ENCODE data around the gene DNAJA3. TPM values are rescaled to one million over a fixed set of nuclear protein-coding genes. Genes with fewer than 3 reads are reported as not detected.

The DNAJA3 gene
- total and polyA plus RNA-seq, 4 experiments from 2014 or later, result 52.4 to 71.1 (median 61.5) TPM

- CTCF ChIA-PET (ENCODE audit: partially characterized antibody), result interaction anchor here (0.9 to 1.6 kb wide), 2 partner anchors 24 to 48 kb away, joined by 3 to 4 read pairs; no protein-coding TSS in a partner anchor
- Histone ChIP-seq H3K27me3 (ENCODE audit: insufficient read depth, low read length) (no peaks in the 10 kb centered on the region), H3K27ac (ENCODE audit: low read depth, low read length) (no peak overlapping the region), H3K9me3 (ENCODE audit: control insufficient read depth in 1 of 2, low read length in 2 of 2) (no peaks in the 10 kb centered on the region), H3K4me3 (ENCODE audit: low read length in 2 of 2) (no peak overlapping the region), H3K36me3 (ENCODE audit: insufficient read depth, low read length) (peaks cover 81% of the 10 kb centered on the region), H3K4me1 (ENCODE audit: insufficient read depth, low read length) (peaks cover 51% of the 10 kb centered on the region)
- Mint-ChIP-seq H3K4me3 (no peak overlapping the region), H3K27me3 (no peaks in the 10 kb centered on the region), H3K27ac (peak overlapping the region in 5 of 7 donors; percentile 15 to 78 (median 59)), H3K36me3 (peaks cover 32 to 72% of the 10 kb centered on the region in 2 donors), H3K4me1 (peaks cover 28 to 55% (median 39%) of the 10 kb centered on the region in 4 donors), H3K9me3 (peaks cover 0 to 10% (median 0%) of the 10 kb centered on the region in 8 donors)
- intact Hi-C loops (cut with micrococcal nuclease), result no loop called here
- peak in 2 of 5 donors; percentile 21 to 25 for DNase-seq
- POLR2A ChIA-PET (ENCODE audit: partially characterized antibody), result interaction anchor here (1.2 kb wide), 1 partner anchor 15 kb away, joined by 3 read pairs; no protein-coding TSS in a partner anchor
Measured at GRCh38 chr16:4409081-4409932, 16.4 kb upstream of the DNAJA3 start.

- intact Hi-C loops (cut with micrococcal nuclease), result no loop called here
- no peaks in the 10 kb centered on the region for H3K27me3 ChIP-seq (ENCODE audit: insufficient read depth, low read length)
- H3K9me3 Mint-ChIP-seq, result peaks cover 0 to 6% (median 0%) of the 10 kb centered on the region in 8 donors
- POLR2A ChIA-PET (ENCODE audit: partially characterized antibody), result interaction anchor here (0.7 to 1.2 kb wide), 3 partner anchors 8 to 95 kb away, joined by 3 read pairs; no protein-coding TSS in a partner anchor
- DNase-seq, result peak in 2 of 5 donors; percentile 22 to 24
- peaks cover 32 to 60% (median 45%) of the 10 kb centered on the region in 4 donors for H3K4me1 Mint-ChIP-seq
- H3K36me3 Mint-ChIP-seq, result peaks cover 30 to 72% of the 10 kb centered on the region in 2 donors
- H3K27me3 Mint-ChIP-seq, result no peaks in the 10 kb centered on the region
- no peaks in the 10 kb centered on the region for H3K9me3 ChIP-seq (ENCODE audit: control insufficient read depth in 1 of 2, low read length in 2 of 2)
- no peak overlapping the region for H3K4me3 ChIP-seq (ENCODE audit: low read length in 2 of 2)
- H3K36me3 ChIP-seq (ENCODE audit: insufficient read depth, low read length), result peaks cover 69% of the 10 kb centered on the region
- H3K27ac ChIP-seq (ENCODE audit: low read depth, low read length), result no peak overlapping the region
- H3K27ac Mint-ChIP-seq, result peak overlapping the region; percentile 64 to 92 (median 75)
- CTCF ChIA-PET (ENCODE audit: partially characterized antibody), result interaction anchor here (0.9 to 1.6 kb wide), 2 partner anchors 23 to 49 kb away, joined by 3 to 4 read pairs; no protein-coding TSS in a partner anchor
- peak overlapping the region in 4 of 8 donors; percentile 38 to 57 (median 48) for H3K4me3 Mint-ChIP-seq
- H3K4me1 ChIP-seq (ENCODE audit: insufficient read depth, low read length), result peaks cover 61% of the 10 kb centered on the region
Measured at GRCh38 chr16:4410335-4411075, 15.2 kb upstream of the DNAJA3 start.

DNA sequence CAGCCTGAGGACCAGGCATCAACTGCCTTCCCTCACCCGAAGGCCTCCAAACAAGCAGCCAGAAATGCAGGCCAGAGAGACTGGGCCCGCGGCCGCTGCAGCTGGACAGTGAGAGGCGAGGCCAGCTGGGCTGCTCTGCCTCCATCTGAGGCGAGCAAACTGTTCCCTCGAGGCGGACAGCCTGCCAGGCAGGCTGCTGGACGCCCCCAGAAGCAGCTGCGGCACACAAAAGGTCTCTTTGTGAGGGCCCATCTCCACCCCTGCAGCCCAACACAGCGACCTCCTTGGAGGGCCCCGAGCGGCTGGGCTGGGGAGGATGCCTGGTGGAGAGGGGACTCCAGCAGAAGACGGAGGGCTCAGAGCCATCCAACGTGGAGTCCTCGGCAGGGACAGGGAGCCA, 14.0 kb upstream of the DNAJA3 start:
- peak overlapping the region in 5 of 7 donors; percentile 61 to 88 (median 78) for H3K27ac Mint-ChIP-seq
- Histone ChIP-seq H3K4me1 (ENCODE audit: insufficient read depth, low read length) (peaks cover 62% of the 10 kb centered on the region), H3K27ac (ENCODE audit: low read depth, low read length) (no peak overlapping the region), H3K9me3 (ENCODE audit: control insufficient read depth in 1 of 2, low read length in 2 of 2) (no peaks in the 10 kb centered on the region), H3K36me3 (ENCODE audit: insufficient read depth, low read length) (peaks cover 58% of the 10 kb centered on the region), H3K27me3 (ENCODE audit: insufficient read depth, low read length) (no peaks in the 10 kb centered on the region), H3K4me3 (ENCODE audit: low read length in 2 of 2) (no peak overlapping the region)
- peak overlapping the region in 3 of 8 donors; percentile 27 to 44 (median 39) for H3K4me3 Mint-ChIP-seq
- H3K36me3 Mint-ChIP-seq, result peaks cover 27 to 67% of the 10 kb centered on the region in 2 donors
- peaks cover 31 to 61% (median 45%) of the 10 kb centered on the region in 4 donors for H3K4me1 Mint-ChIP-seq
- intact Hi-C loops (cut with micrococcal nuclease), result no loop called here
- ChIA-PET POLR2A (ENCODE audit: partially characterized antibody) (interaction anchor here (0.7 to 1.2 kb wide), 3 partner anchors 9 to 123 kb away, joined by 3 to 4 read pairs (median 3); no protein-coding TSS in a partner anchor), CTCF (ENCODE audit: partially characterized antibody) (interaction anchor here (0.8 to 5.3 kb wide), 2 partner anchors 9 to 52 kb away, joined by 3 to 50 read pairs; no protein-coding TSS in a partner anchor)
- peaks cover 0 to 6% (median 0%) of the 10 kb centered on the region in 8 donors for H3K9me3 Mint-ChIP-seq
- DNase-seq, result peak in 2 of 5 donors; percentile 3 to 8
- H3K27me3 Mint-ChIP-seq, result no peaks in the 10 kb centered on the region

- H3K4me3 Mint-ChIP-seq, result peak overlapping the region in 3 of 8 donors; percentile 11 to 40 (median 27)
- peaks cover 62% of the 10 kb centered on the region for H3K4me1 ChIP-seq (ENCODE audit: insufficient read depth, low read length)
- H3K9me3 ChIP-seq (ENCODE audit: control insufficient read depth in 1 of 2, low read length in 2 of 2), result no peaks in the 10 kb centered on the region
- ChIA-PET CTCF (ENCODE audit: partially characterized antibody) (interaction anchor here (5.3 kb wide), 1 partner anchor 9 kb away, joined by 50 read pairs; no protein-coding TSS in a partner anchor), POLR2A (ENCODE audit: partially characterized antibody) (interaction anchor here (5.2 kb wide), 1 partner anchor 9 kb away, joined by 49 read pairs; no protein-coding TSS in a partner anchor)
- H3K36me3 ChIP-seq (ENCODE audit: insufficient read depth, low read length), result peaks cover 56% of the 10 kb centered on the region
- no peaks in the 10 kb centered on the region for H3K27me3 ChIP-seq (ENCODE audit: insufficient read depth, low read length)
- no peaks in the 10 kb centered on the region for H3K27me3 Mint-ChIP-seq
- peak overlapping the region; percentile 95 for H3K27ac ChIP-seq (ENCODE audit: low read depth, low read length)
- H3K4me3 ChIP-seq (ENCODE audit: low read length in 2 of 2), result no peak overlapping the region
- H3K27ac Mint-ChIP-seq, result peak overlapping the region; percentile 66 to 99 (median 83)
- H3K4me1 Mint-ChIP-seq, result peaks cover 33 to 66% (median 48%) of the 10 kb centered on the region in 4 donors
- peak in 2 of 5 donors; percentile 1 to 10 for DNase-seq
- intact Hi-C loops (cut with micrococcal nuclease), result no loop called here
- peaks cover 0 to 6% (median 0%) of the 10 kb centered on the region in 8 donors for H3K9me3 Mint-ChIP-seq
- H3K36me3 Mint-ChIP-seq, result peaks cover 24 to 65% of the 10 kb centered on the region in 2 donors
Measured at GRCh38 chr16:4412159-4412558, 13.5 kb upstream of the DNAJA3 start.

DNA sequence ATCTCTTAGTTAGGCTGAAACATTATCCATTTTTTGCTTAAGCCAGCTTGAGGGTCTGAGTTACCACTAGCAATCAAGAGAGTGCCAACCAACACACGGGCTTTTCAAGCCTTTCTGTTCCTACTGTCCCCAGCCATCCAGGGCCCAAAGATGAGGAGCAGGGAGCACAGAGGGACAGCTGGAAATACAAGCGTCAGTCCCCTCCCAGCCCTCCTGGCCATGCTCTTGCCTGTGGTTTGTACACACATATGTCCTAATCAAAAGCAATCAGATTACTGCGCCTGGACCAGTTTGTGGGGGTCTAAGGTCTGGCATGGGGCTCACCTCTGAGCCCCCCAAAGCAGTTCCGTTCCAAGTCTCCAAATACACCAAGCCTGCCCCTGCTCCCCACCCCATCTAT, 12.8 kb upstream of the DNAJA3 start:
- POLR2A ChIA-PET (ENCODE audit: partially characterized antibody), result interaction anchor here (5.2 kb wide), 1 partner anchor 10 kb away, joined by 49 read pairs; no protein-coding TSS in a partner anchor
- peaks cover 33 to 71% (median 50%) of the 10 kb centered on the region in 4 donors for H3K4me1 Mint-ChIP-seq

GRCh38 chr16:4414187-4414917, 11.3 kb upstream of the DNAJA3 start:
- H3K27ac Mint-ChIP-seq, result peak overlapping the region; percentile 86 to 100 (median 99)
- POLR2A ChIA-PET (ENCODE audit: partially characterized antibody), result interaction anchor here (0.7 to 5.2 kb wide), 21 partner anchors 9 to 210 kb away, joined by 3 to 54 read pairs (median 5); partner anchors contain the start of genes CDIP1, DNAJA3, HMOX2 and MGRN1
- H3K36me3 Mint-ChIP-seq, result peaks cover 24 to 52% of the 10 kb centered on the region in 2 donors
- no peaks in the 10 kb centered on the region for H3K27me3 Mint-ChIP-seq
- Histone ChIP-seq H3K9me3 (ENCODE audit: control insufficient read depth in 1 of 2, low read length in 2 of 2) (no peaks in the 10 kb centered on the region), H3K4me1 (ENCODE audit: insufficient read depth, low read length) (peaks cover 55% of the 10 kb centered on the region), H3K27me3 (ENCODE audit: insufficient read depth, low read length) (no peaks in the 10 kb centered on the region), H3K4me3 (ENCODE audit: low read length in 2 of 2) (peak overlapping the region; percentile 75 to 81), H3K27ac (ENCODE audit: low read depth, low read length) (peak overlapping the region; percentile 95), H3K36me3 (ENCODE audit: insufficient read depth, low read length) (peaks cover 34% of the 10 kb centered on the region)
- peaks cover 33 to 66% (median 50%) of the 10 kb centered on the region in 4 donors for H3K4me1 Mint-ChIP-seq
- peak; percentile 85 to 97 (median 94) for DNase-seq
- H3K9me3 Mint-ChIP-seq, result peaks cover 0 to 3% (median 0%) of the 10 kb centered on the region in 8 donors
- peak overlapping the region; percentile 91 to 99 (median 98) for H3K4me3 Mint-ChIP-seq
- intact Hi-C loops (cut with micrococcal nuclease), result loop anchor here (1.0 to 2.0 kb wide), 3 partner anchors 43 to 142 kb away; partner anchors contain the start of genes PAM16, TFAP4 and VASN
- CTCF ChIA-PET (ENCODE audit: partially characterized antibody), result interaction anchor here (0.8 to 5.3 kb wide), 5 partner anchors 8 to 92 kb away, joined by 3 to 50 read pairs (median 4); no protein-coding TSS in a partner anchor

More for the DNA sequence above, 12.8 kb upstream of the DNAJA3 start:
- Mint-ChIP-seq H3K27ac (peak overlapping the region; percentile 66 to 100 (median 96)), H3K4me3 (peak overlapping the region in 5 of 8 donors; percentile 10 to 48 (median 32)), H3K9me3 (peaks cover 0 to 6% (median 0%) of the 10 kb centered on the region in 8 donors), H3K36me3 (peaks cover 24 to 62% of the 10 kb centered on the region in 2 donors), H3K27me3 (no peaks in the 10 kb centered on the region)
- H3K9me3 ChIP-seq (ENCODE audit: control insufficient read depth in 1 of 2, low read length in 2 of 2), result no peaks in the 10 kb centered on the region
- peaks cover 62% of the 10 kb centered on the region for H3K4me1 ChIP-seq (ENCODE audit: insufficient read depth, low read length)
- DNase-seq, result no peak
- H3K27ac ChIP-seq (ENCODE audit: low read depth, low read length), result peak overlapping the region; percentile 95
- H3K4me3 ChIP-seq (ENCODE audit: low read length in 2 of 2), result no peak overlapping the region
- intact Hi-C loops (cut with micrococcal nuclease), result no loop called here
- CTCF ChIA-PET (ENCODE audit: partially characterized antibody), result interaction anchor here (5.3 kb wide), 1 partner anchor 10 kb away, joined by 50 read pairs; no protein-coding TSS in a partner anchor
- H3K27me3 ChIP-seq (ENCODE audit: insufficient read depth, low read length), result no peaks in the 10 kb centered on the region
- peaks cover 49% of the 10 kb centered on the region for H3K36me3 ChIP-seq (ENCODE audit: insufficient read depth, low read length)

Measured in CD4-positive, alpha-beta memory T cell (primary cell).